Endothelial cell of umbilical vein (primary cell): ENCODE data around the gene FBXW11. TPM values are rescaled to one million over a fixed set of nuclear protein-coding genes. Genes with fewer than 3 reads are reported as not detected.
"Not testable (repeated sequence)": the region's sequence is repeated elsewhere in the genome, so short reads cannot be mapped to it uniquely, and the experiment has no call there.

Source experiments
- BruUV-seq: library from RNA; stranded (reverse); fragments of 400-500 nt; replicated peaks from 2 replicates; lab custom pipeline; 2021; lab: Mats Ljungman, UMichigan
- CTCF ChIA-PET: fragments of 300-600, 350-600 bp; sonication (Branson Sonifier 250); formaldehyde crosslinking; loops from one replicate; lab custom pipeline; 2021; ENCODE audit warnings: antibody characterized with exemption, inconsistent platforms; lab: Charles Lee
- POLR2A ChIA-PET: fragments of 300-600, 350-600 bp; sonication (Branson Sonifier 250); formaldehyde crosslinking; loops from one replicate; lab custom pipeline; 2021; ENCODE audit warnings: antibody characterized with exemption, inconsistent platforms; lab: Charles Lee
- DNase-seq: peaks from one replicate; pipeline ENCODE4 v3.0.0-alpha.2; 2011; ENCODE audit warnings: low read depth, low spot score
- FAIRE-seq: peaks from 2 replicates; lab custom pipeline; 2011; peaks lifted over from hg19 to GRCh38; lab: Jason Lieb, UNC
- H2AFZ ChIP-seq: 2 replicates; pipeline ENCODE4 v1.6.0; 2012; ENCODE audit warnings: low read depth, low read length, control low read depth, inconsistent platforms
- H3K27ac ChIP-seq: 2 replicates; pipeline ENCODE4 v1.5.1; 2011; ENCODE audit warnings: low read depth, mild to moderate bottlenecking, control low read depth, low read length, moderate library complexity; ENCODE audit not compliant: insufficient read depth
- H3K27me3 ChIP-seq, 2 experiments: 2 replicates each; pipeline versions ENCODE4 v1.6.0 to v1.6.1; 2011; ENCODE audit warnings: low read length in 2 of 2, mixed read lengths in 1 of 2; ENCODE audit not compliant: control insufficient read depth in 2 of 2, insufficient read depth in 2 of 2
- H3K36me3 ChIP-seq, 2 experiments: 2 replicates in 1 of 2; 3 replicates in 1 of 2; pipeline ENCODE4 v1.5.1; 2011; ENCODE audit warnings: low read length in 2 of 2, mild to moderate bottlenecking in 1 of 2, moderate library complexity in 1 of 2; ENCODE audit not compliant: control insufficient read depth in 2 of 2, insufficient read depth in 2 of 2; ENCODE audit errors: extremely low read depth in 1 of 2
- H3K4me1 ChIP-seq: 3 replicates; pipeline ENCODE4 v1.5.1; 2011; ENCODE audit warnings: mild to moderate bottlenecking, low read length; ENCODE audit not compliant: control insufficient read depth, insufficient read depth; ENCODE audit errors: extremely low read depth
- H3K4me2 ChIP-seq: 2 replicates; pipeline ENCODE4 v1.6.1; 2011; ENCODE audit warnings: low read length, control low read depth, mixed read lengths; ENCODE audit not compliant: insufficient read depth
- H3K4me3 ChIP-seq, 3 experiments: fragments of 200-600 bp in 1 of 3; sonication (generic), shearing (Covaris generic) in 1 of 3; replicated peaks in 1 of 3; 2 replicates each; pipeline ENCODE4 v1.5.1; 2011 to 2016; ENCODE audit warnings: control low read depth in 3 of 3, low read length in 3 of 3, mild to moderate bottlenecking in 2 of 3, inconsistent platforms in 1 of 3, low read depth in 1 of 3, moderate library complexity in 1 of 3; ENCODE audit not compliant: insufficient read depth in 1 of 3
- H3K79me2 ChIP-seq: 2 replicates; pipeline ENCODE4 v1.6.0; 2012; ENCODE audit warnings: low read length, inconsistent platforms; ENCODE audit not compliant: control insufficient read depth, insufficient read depth
- H3K9ac ChIP-seq: replicated peaks from 2 replicates; pipeline ENCODE3; 2011; ENCODE audit warnings: low read length, control low read depth; ENCODE audit not compliant: insufficient read depth; ENCODE audit errors: extremely low read depth
- H3K9me1 ChIP-seq: replicated peaks from 3 replicates; pipeline ENCODE4 v1.6.0; 2011; ENCODE audit warnings: mild to moderate bottlenecking, low read length; ENCODE audit not compliant: control insufficient read depth, insufficient read depth; ENCODE audit errors: extremely low read depth
- H3K9me3 ChIP-seq: replicated peaks from 2 replicates; pipeline ENCODE4 v1.5.1; 2012; ENCODE audit warnings: low read length, inconsistent platforms; ENCODE audit not compliant: control insufficient read depth, insufficient read depth
- H4K20me1 ChIP-seq: replicated peaks from 2 replicates; pipeline ENCODE3; 2011; ENCODE audit warnings: mild to moderate bottlenecking, low read length; ENCODE audit not compliant: control insufficient read depth, insufficient read depth; ENCODE audit errors: extremely low read depth
- EZH2 ChIP-seq: IDR thresholded peaks from 2 replicates; pipeline ENCODE4 v1.6.1; 2012; ENCODE audit warnings: borderline replicate concordance, low read depth, mild to moderate bottlenecking, moderate library complexity, low read length, inconsistent platforms; ENCODE audit not compliant: severe bottlenecking
- POLR2A ChIP-seq: IDR thresholded peaks from 2 replicates; pipeline ENCODE4 v1.6.1; 2012; ENCODE audit warnings: low read depth, mild to moderate bottlenecking, control low read depth, low read length
- POLR2AphosphoS5 ChIP-seq: IDR thresholded peaks from 2 replicates; pipeline ENCODE4 v1.6.1; 2012; ENCODE audit warnings: low read depth, mild to moderate bottlenecking, control low read depth, low read length, moderate library complexity; ENCODE audit not compliant: insufficient read depth
- dilution Hi-C: fragments of 300-500 bp; cut with MboI; formaldehyde crosslinking; loops from one replicate; pipeline ENCODE4 v1.15.0; 2019; ENCODE audit warnings: low sequenced_read_pairs; ENCODE audit not compliant: extremely low pct_ligation_motif_present
- intact Hi-C: fragments of 100-400 bp; cut with micrococcal nuclease; formaldehyde crosslinking; loops from one replicate; pipeline ENCODE4 v1.10.0; 2022
- polyA plus RNA-seq, 4 experiments: library from polyadenylated mRNA; depleted of rRNA in 3 of 4; stranded (reverse) in 3 of 4; unstranded in 1 of 4; fragments of >200 nt; gene quantifications; 2 replicates each; pipeline versions ENCODE4 v1.2.1 to v1.2.3, GENCODE V29; 2011 to 2012; ENCODE audit warnings: missing spikeins in 1 of 4
- total RNA-seq: library from RNA; stranded (reverse); gene quantifications from 2 replicates; pipeline ENCODE4 v1.2.3, GENCODE V29; 2021

Gene FBXW11
- total and polyA plus RNA-seq, 2 donors (not counting 3 experiments of a cell fraction or from before 2014, with no cell fraction given), result 30.7 to 44.7 TPM

DNA sequence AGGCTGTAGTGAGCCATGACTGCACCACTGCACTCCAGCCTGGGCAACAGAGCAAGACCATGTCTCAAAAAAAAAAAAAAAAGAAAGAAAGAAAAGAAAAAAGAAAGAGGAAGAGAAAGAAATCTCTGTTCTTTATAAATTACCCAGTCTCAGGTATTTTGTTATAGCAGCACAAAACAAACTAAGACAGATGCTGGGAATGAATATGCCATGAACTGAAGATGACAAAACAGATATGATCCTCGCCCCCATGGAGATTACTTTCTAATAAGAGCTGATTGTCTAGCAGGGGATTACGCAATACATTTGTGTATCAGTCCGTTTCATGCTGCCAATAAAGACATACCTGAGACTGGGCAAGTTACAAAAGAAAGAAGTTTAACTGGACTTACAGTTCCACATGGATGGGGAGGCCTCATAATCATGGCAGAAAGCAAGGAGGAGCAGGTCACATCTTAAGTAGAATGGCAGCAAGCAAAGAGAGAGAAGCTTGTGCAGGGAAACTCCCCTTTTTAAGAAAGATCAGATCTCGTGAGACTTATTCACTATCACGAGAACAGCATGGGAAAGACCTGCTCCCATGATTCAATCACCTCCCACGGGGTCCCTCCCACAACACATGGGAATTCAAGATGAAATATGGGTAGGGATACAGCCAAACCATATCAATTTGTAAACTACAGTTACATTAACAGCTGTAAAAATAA lies 29.0 kb downstream of the FBXW11 start:
- H3K9me1 ChIP-seq, intact Hi-C loops, DNase-seq, H3K27me3 ChIP-seq, H3K9me3 ChIP-seq, H3K4me3 ChIP-seq, H4K20me1 ChIP-seq, dilution Hi-C loops, H3K4me1 ChIP-seq, POLR2A ChIA-PET, H3K27ac ChIP-seq, H3K4me2 ChIP-seq, FAIRE-seq, BruUV-seq, CTCF ChIA-PET, H2AFZ ChIP-seq, H3K36me3 ChIP-seq, H3K9ac ChIP-seq: not testable (repeated sequence)
- peaks cover 83% of the 10 kb centered on the region for H3K79me2 ChIP-seq

- Histone ChIP-seq H3K27ac (no peak overlapping the region), H3K9me3 (peaks cover 2% of the 10 kb centered on the region), H3K9me1 (no peaks in the 10 kb centered on the region), H3K79me2 (peaks cover 81% of the 10 kb centered on the region), H2AFZ (no peak overlapping the region), H3K27me3 (no peaks in the 10 kb centered on the region), H3K36me3 (no peaks in the 10 kb centered on the region), H3K4me1 (no peaks in the 10 kb centered on the region), H3K4me3 (no peak overlapping the region), H3K4me2 (no peak overlapping the region), H4K20me1 (no peaks in the 10 kb centered on the region), H3K9ac (no peak overlapping the region)
- intact Hi-C loops, result no loop called here
- DNase-seq (no peak), FAIRE-seq (no peak)
- no peak for TF ChIP-seq EZH2
- no peak for TF ChIP-seq POLR2A
- TF ChIP-seq POLR2AphosphoS5, result no peak
- dilution Hi-C loops, result no loop called here
- ChIA-PET CTCF (no interaction called here), POLR2A (no interaction called here)
- no TSS peak for BruUV-seq
Measured at GRCh38 chr5:171975877-171976667, 30.4 kb downstream of the FBXW11 start.
